Measurements from ENCODE around the gene CEMP1.

GRCh38 chr16:2485811-2486507 lies 45.2 kb downstream of the CEMP1 start:
- TF ChIP-seq CTCF (conservative IDR thresholded peaks at IDR 0.05; ENCODE audit: low read length) (no peak), EZH2phosphoT487 (IDR thresholded peaks at IDR 0.05; ENCODE audit: borderline replicate concordance, low read depth, low read length) (no peak)
